Measurements from ENCODE around the gene DIS3L2.

GRCh38 chr2:232308986-232309385 lies 347.5 kb downstream of the DIS3L2 start:
- no peak for TF ChIP-seq CTCF (IDR thresholded peaks at IDR 0.05; ENCODE audit: low read depth, low read length)
- no peak for TF ChIP-seq EZH2phosphoT487 (IDR thresholded peaks at IDR 0.05; ENCODE audit: low read depth)

Measured in OCI-LY3 (cell line).